HG03045 (cell line): ENCODE data around the gene TRIM24.
"Not testable (repeated sequence)": the region's sequence is repeated elsewhere in the genome, so short reads cannot be mapped to it uniquely, and the experiment has no call there.

Source experiments
- ATAC-seq: cut with Tn5 transposase; IDR thresholded peaks from one replicate; pipeline ENCODE4 v1.9.1; 2021; ENCODE audit warnings: mild to moderate bottlenecking, moderate library complexity; ENCODE audit not compliant: unreplicated experiment

TRIM24 gene

DNA sequence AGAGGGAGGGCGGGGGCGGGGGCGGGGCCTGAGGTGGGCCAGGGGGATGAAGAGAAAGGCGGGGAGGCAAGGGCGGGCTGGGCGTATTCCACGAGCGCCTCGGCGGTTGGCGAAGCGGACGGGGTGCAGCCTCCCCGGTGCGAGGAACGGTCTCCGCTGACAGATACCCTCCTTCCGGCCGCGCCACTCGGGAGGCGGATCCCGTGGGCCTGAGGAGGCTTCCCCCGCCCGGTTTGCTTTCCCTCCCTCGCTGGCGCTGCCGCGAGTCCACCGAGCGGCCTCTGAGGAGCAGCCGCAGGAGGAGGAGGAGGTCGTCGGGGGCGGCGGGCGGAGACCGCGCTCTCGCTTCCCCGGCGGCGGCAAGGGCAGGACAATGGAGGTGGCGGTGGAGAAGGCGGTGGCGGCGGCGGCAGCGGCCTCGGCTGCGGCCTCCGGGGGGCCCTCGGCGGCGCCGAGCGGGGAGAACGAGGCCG, at the start of gene TRIM24:
TRIM24 (plus strand) TSS at position 84 of the 473 bp plus-strand sequence; CDS start at position 374, 290 bp downstream.
- ATAC-seq = peak; percentile 82

DNA sequence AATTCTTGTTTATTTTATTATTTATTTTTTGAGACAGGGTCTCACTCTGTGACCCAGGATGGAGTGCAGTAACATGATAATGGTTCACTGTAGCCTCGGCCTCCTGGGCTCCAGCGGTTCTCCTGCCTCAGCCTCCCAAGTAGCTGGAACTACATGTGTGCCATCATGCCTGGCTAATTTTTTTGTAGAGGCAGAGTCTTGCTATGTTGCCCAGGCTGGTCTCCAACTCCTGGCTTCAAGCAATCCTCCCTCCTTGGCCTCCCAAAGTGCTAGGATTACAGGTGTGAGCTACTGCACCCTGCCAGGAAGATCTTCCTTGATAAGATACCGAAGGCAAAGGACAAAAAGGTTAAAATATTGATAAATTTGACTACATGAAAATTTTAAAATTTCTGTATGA, 48.0 kb upstream of the TRIM24 start:
- not testable (repeated sequence) for ATAC-seq

- not testable (repeated sequence) for ATAC-seq
Observed at GRCh38 chr7:138412921-138413320, 47.1 kb upstream of the TRIM24 start.

GRCh38 chr7:138417078-138417700, 42.9 kb upstream of the TRIM24 start:
- no peak for ATAC-seq

- no peak for ATAC-seq
Observed at GRCh38 chr7:138417764-138418163, 42.3 kb upstream of the TRIM24 start.

- ATAC-seq = not testable (repeated sequence)
Observed at GRCh38 chr7:138418403-138418802, 41.7 kb upstream of the TRIM24 start.

DNA sequence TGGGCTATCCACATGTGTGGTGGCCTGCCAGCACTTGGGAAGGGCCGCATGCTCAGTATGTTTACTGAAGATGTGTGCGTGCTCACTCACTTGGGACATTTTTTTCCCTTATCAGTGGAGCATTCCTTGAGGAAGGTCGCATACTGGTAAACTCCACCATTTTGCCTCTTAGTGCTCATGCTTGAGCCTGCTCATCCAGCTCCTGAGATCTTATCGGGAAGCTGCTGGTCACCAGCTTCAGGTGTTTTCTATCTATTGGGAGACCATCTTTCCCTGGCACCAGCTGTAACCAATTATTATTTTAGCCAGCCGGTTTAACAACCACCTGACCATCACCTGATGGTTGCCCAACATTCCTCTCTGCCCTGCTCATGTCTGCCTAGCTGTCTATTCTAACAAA, 35.0 kb upstream of the TRIM24 start:
- ATAC-seq = no peak

DNA sequence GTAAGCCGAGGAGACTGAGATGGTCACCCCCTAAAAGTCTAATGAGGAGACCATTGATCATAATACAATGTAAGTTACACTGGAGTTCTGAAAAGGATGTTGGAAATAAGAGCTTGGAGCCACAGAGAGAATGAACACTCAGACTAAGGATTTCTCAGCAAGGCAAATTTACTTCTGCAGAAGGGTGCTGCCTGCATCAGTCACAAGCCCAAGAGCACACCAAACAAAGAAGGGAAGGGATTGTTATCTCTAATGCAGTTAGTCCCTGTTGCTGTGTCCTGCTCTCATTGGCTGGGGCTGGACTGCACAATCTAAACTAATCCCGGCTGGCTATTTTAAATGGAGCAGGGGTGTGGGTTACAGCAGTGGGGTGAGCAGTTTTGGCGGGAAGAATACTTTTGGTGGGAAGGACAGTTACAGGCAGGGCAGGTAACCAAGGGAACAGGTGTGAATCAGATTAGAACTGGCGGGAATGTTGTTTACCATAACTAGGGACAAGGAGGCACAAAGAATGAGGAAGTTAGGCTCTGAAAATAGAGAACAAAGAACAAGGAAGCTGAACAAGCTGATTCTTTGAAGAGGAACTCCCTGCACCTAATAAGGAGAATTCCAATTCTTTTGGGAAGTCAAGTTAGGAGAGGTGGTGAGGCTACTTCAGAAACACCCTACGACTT, 30.3 kb upstream of the TRIM24 start:
- ATAC-seq = no peak

DNA sequence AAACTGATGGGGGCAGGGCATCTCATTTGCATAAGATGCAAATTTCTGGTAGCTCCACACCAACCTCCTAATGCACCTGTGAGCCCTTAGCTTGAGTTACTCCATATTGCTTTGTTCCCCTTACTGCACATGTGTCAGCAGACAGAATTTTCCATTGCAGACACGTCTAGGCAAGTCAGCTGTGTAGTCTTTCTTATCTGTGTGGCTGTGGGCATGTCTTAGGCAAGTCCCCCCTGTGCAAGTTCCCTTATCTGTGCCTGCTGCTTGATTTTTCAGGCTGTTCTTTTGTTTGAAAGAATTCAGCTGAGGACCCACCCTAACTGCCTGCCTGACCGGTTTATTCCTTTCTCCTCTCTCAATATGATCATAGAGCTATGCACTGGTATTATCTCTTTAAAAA, 28.5 kb upstream of the TRIM24 start:
- no peak for ATAC-seq

DNA sequence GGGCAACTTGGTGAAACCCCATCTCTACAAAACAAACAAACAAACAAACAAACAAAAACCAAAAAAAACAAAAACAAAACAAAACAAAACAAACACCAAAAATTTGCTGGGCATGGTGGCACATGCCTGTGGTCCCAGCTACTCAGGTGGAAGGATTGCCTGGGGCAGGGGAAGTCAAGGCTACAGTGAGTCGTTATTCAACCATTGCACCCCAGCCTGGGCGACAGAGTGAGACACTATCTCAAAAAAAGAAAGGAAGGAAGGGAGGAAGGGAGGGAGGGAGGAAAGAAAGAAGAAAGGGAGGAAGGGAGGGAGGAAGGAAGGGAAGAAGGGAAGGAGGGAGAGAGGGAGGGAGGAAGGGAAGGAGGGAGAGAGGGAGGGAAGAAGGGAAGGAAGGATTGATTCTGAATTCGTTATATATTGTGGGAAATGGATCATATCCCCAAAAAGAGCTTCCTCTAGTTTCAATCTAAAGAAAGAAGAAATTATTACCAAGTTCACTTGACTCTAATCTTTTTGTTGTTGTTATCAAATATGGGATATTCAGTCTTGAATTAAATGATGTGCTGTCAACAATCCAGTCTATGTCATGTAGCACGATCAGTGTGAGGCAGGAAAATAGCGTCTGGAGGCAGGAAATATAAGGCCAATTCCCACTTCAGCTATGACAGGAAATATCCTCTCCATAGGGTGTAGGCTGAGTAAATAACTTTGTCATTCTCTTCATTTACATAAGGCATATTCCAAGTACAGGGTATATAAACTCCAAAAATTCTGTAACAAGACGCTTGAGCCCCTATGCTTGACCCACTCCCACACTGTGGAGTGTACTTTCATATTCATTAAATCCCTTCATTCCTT, 26.2 kb upstream of the TRIM24 start:
- ATAC-seq = no peak

- no peak for ATAC-seq
Observed at GRCh38 chr7:138434597-138435019, 25.5 kb upstream of the TRIM24 start.

DNA sequence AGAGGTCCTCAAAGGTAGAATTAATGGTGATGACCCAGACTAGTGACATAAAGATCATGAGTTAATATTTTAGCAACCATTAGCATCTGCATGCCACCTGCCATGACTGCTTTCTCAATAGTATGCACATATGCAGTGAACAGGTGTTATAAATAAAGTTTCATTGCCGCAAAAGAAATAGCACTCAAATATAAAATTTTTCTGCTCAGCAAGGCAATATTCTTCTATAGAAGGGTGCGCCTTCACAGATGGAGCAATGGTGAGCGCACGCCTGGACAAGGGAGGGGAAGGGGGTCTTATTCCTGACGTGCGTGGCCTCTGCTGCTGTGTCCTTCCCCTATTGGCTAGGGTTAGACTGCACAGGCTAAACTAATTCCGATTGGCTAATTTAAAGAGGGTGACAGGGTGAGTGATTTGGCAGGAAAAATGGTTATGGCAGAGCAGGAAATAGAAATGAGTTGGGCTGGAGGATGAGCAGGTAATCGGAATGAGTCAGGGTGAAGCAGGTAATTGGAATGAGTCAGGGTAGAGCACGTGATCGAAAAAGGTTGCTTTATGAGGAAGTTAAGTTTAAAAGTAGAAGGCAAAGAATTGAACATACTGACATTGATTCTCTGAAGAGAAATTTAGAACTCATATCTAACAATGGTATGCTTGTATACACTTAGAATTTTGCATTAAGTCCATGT, 24.7 kb upstream of the TRIM24 start:
- ATAC-seq = no peak

GRCh38 chr7:138436388-138436787, 23.7 kb upstream of the TRIM24 start:
- ATAC-seq = no peak

- no peak for ATAC-seq
Observed at GRCh38 chr7:138440460-138440859, 19.6 kb upstream of the TRIM24 start.

DNA sequence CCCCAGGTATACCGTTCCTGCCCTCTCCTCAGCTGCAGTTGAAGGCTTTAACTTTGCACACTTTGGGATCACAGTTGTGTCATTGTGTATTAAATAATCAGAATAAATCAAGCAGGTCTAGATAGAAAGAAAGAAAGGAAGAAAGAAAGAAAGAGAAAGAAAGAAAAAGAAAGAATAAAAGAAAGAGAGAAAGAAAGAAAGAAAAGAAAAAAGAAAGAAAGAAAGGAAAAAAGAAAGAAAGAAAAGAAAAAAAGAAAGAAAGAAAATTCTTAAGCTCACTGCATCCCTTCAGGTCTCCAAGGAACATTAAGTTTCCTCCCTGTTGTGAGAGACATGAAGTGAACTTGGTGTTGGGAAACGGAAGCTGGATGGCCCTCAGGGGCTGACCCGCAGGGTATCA, 17.2 kb upstream of the TRIM24 start:
- ATAC-seq = no peak

- no peak for ATAC-seq
Observed at GRCh38 chr7:138449580-138449979, 10.5 kb upstream of the TRIM24 start.

DNA sequence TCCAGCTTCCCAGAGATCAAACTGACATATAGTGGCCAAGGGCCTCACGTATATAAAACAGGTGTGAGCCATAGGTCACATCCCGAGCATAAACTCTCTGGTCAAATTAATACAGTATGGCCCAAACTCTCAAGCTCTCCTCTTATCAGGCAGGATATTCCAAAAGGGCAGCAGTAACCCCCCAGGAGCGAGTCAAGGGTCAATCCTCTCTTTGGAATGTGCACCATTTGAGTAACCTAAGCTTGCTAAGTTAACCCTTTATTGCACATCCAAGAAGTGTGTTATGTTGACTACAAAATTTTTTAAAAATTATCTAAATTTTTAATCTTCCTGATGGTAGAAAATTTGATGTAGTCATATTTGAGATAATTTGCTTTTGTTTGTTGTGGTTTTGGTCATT, 4.5 kb upstream of the TRIM24 start:
- no peak for ATAC-seq

DNA sequence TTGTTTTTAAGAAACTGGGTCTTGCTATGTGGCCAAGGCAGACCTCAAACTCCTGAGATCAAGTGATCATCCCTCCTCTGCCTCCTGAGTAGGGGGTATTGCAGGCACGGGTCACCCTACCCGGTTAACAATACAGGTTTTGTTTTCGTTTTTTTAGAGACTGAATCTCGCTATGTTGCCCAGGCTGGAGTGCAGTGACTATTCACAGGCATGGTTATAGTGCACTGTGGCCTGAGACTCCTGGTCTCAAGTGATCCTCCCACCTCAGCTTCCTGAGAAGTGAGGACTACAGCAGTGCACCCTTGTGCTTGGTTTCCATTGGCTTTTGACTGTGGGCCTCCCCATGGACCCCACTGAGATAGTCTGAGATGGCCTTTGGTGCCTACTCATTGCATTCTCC, 3.8 kb upstream of the TRIM24 start:
- ATAC-seq = no peak

DNA sequence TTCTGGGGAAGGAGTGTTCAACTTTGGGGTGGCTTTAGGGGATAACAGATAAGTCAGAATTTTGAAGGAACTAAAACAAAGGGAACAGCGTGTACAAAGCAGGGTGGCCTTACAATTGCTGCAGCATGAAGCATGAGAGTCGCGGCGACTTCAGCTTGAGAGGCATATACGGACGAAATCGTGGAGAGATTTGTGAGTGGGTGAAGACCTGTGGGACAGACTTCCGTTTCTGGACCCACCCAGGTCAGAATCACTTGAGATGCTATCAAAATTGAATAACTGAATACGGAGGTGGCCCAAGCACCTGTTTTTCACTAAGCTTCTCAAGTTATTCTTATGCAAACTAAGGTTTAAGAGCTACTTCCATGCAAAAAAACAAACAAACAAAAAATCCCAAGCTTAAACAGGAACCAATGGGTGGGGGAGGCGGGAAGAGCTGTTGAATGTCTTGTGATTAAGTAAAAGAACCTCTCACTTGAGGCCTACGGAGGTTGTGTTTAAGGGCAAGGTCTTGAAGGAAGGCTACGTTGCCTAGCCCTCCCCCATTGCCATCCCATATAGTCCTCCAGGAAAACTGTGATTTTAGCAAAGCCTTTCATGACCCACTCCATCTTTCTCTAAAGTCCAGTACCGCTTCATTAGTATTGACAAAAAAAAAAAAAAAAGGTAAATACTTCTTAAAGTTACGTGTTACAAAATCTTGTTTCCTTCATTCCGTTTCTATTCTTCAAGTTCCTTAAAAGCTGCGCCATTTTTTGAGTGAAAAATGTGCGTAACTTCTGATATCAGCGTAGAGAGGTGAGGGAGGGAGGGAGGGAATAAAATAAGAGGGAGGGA, 1.3 kb upstream of the TRIM24 start:
- ATAC-seq = no peak
